ENCODE measurements around the gene USB1.

USB1 gene

GRCh38 chr16:58045096-58045495 lies 43.9 kb downstream of the USB1 start:
- Histone ChIP-seq H3K4me3 (ENCODE audit: low read depth, low read length) (no peak overlapping the region), H3K9me3 (ENCODE audit: control insufficient read depth, insufficient read depth, low read depth, low read length) (no peaks in the 10 kb centered on the region), H3K36me3 (ENCODE audit: control insufficient read depth in 2 of 2, insufficient read depth in 1 of 2, low read length in 2 of 2) (peaks cover 0 to 34% of the 10 kb centered on the region in 2 experiments; a peak in 1 of 3 replicates), H3K27ac (ENCODE audit: extremely low read depth, low read depth, low read length) (no peak overlapping the region), H3K4me1 (ENCODE audit: control insufficient read depth, insufficient read depth, low read length) (no peaks in the 10 kb centered on the region)
- ChIA-PET CTCF (no interaction called here), POLR2A (no interaction called here)
- TF ChIP-seq ZFP3 (tag by site-specific recombination; IDR thresholded peaks at IDR 0.05; ENCODE audit: low read depth) (no peak), ZNF544 (tag by site-specific recombination; IDR thresholded peaks at IDR 0.05) (no peak), ELK4 (IDR thresholded peaks at IDR 0.05; ENCODE audit: borderline replicate concordance, low read depth, low read length) (no peak), ZNF521 (tag by site-specific recombination; IDR thresholded peaks at IDR 0.05) (no peak), ZNF707 (tag by site-specific recombination; IDR thresholded peaks at IDR 0.05) (no peak), ZNF423 (tag by site-specific recombination; IDR thresholded peaks at IDR 0.05) (no peak), OVOL3 (tag by site-specific recombination; IDR thresholded peaks at IDR 0.05) (no peak), ZNF184 (tag by site-specific recombination; IDR thresholded peaks at IDR 0.05) (no peak), ZNF16 (tag by site-specific recombination; IDR thresholded peaks at IDR 0.05; ENCODE audit: low read depth) (no peak)

GRCh38 chr16:58046054-58046881 lies 45.1 kb downstream of the USB1 start:
- CTCF ChIA-PET, result interaction anchor here (0.6 kb wide), 1 partner anchor 131 kb away, joined by 3 read pairs; no protein-coding TSS in a partner anchor

GRCh38 chr16:58046936-58047335 lies 45.7 kb downstream of the USB1 start:
- Histone ChIP-seq H3K36me3 (ENCODE audit: control insufficient read depth in 2 of 2, insufficient read depth in 1 of 2, low read length in 2 of 2) (peaks cover 0 to 24% of the 10 kb centered on the region in 2 experiments; a peak in 1 of 3 replicates), H3K9me3 (ENCODE audit: control insufficient read depth, insufficient read depth, low read depth, low read length) (no peaks in the 10 kb centered on the region), H3K27ac (ENCODE audit: extremely low read depth, low read depth, low read length) (no peak overlapping the region), H3K4me3 (ENCODE audit: low read depth, low read length) (no peak overlapping the region), H3K4me1 (ENCODE audit: control insufficient read depth, insufficient read depth, low read length) (no peaks in the 10 kb centered on the region)
- ChIA-PET CTCF (no interaction called here), POLR2A (no interaction called here)
- TF ChIP-seq SALL2 (tag by site-specific recombination; IDR thresholded peaks at IDR 0.05; ENCODE audit: borderline replicate concordance) (no peak), ZNF223 (tag by site-specific recombination; IDR thresholded peaks at IDR 0.05) (no peak), GLI4 (tag by site-specific recombination; IDR thresholded peaks at IDR 0.05) (no peak), ZNF555 (tag by site-specific recombination; conservative IDR thresholded peaks at IDR 0.05) (no peak), ZNF626 (tag by site-specific recombination; IDR thresholded peaks at IDR 0.05) (no peak), ZSCAN4 (tag by site-specific recombination; IDR thresholded peaks at IDR 0.05) (no peak), ZNF248 (tag by site-specific recombination; IDR thresholded peaks at IDR 0.05) (no peak), GLIS2 (tag by site-specific recombination; IDR thresholded peaks at IDR 0.05) (no peak), ZSCAN30 (tag by site-specific recombination; IDR thresholded peaks at IDR 0.05) (no peak), KLF16 (tag by site-specific recombination; IDR thresholded peaks at IDR 0.05) (no peak), ZNF169 (tag by site-specific recombination; IDR thresholded peaks at IDR 0.05) (no peak), ZNF670 (tag by site-specific recombination; IDR thresholded peaks at IDR 0.05; ENCODE audit: low read depth) (no peak)

More at GRCh38 chr16:58046054-58046881, 45.1 kb downstream of the USB1 start:
- Histone ChIP-seq H3K4me3 (ENCODE audit: low read depth, low read length) (no peak overlapping the region), H3K9me3 (ENCODE audit: control insufficient read depth, insufficient read depth, low read depth, low read length) (no peaks in the 10 kb centered on the region), H3K27ac (ENCODE audit: extremely low read depth, low read depth, low read length) (no peak overlapping the region), H3K4me1 (ENCODE audit: control insufficient read depth, insufficient read depth, low read length) (no peaks in the 10 kb centered on the region), H3K36me3 (ENCODE audit: control insufficient read depth in 2 of 2, insufficient read depth in 1 of 2, low read length in 2 of 2) (peaks cover 0 to 26% of the 10 kb centered on the region in 2 experiments; a peak in 1 of 3 replicates)
- POLR2A ChIA-PET, result no interaction called here
- TF ChIP-seq ZNF677 (tag by site-specific recombination; IDR thresholded peaks at IDR 0.05) (no peak), GLIS1 (tag by site-specific recombination; IDR thresholded peaks at IDR 0.05) (peak; percentile 29; the same call in 1 of the 2 replicates), REST (tag by site-specific recombination; IDR thresholded peaks at IDR 0.05) (no peak), ZNF23 (tag by site-specific recombination; IDR thresholded peaks at IDR 0.05; ENCODE audit: borderline replicate concordance) (no peak)

All from HEK293 (cell line).